GM12864 (cell line): ENCODE results near the gene NYNRIN.
"Not testable (repeated sequence)": the region's sequence is repeated elsewhere in the genome, so short reads cannot be mapped to it uniquely, and the experiment has no call there.

Experiments used
- DNase-seq: peaks from one replicate; pipeline ENCODE4 v3.0.0-alpha.2; 2011; ENCODE audit warnings: low read depth
- H3K4me3 ChIP-seq: 2 replicates; pipeline ENCODE4 v1.5.1; 2011; ENCODE audit warnings: mild to moderate bottlenecking, low read depth, low read length, control low read depth
- CTCF ChIP-seq: IDR thresholded peaks from 2 replicates; pipeline ENCODE4 v1.5.1; 2011; ENCODE audit warnings: low read depth, mild to moderate bottlenecking, moderate library complexity, low read length, control low read depth, inconsistent platforms; ENCODE audit errors: missing control alignments

NYNRIN gene

GRCh38 chr14:24385524-24385923 lies 13.3 kb upstream of the NYNRIN start:
- no peak for DNase-seq
- TF ChIP-seq CTCF, result no peak
- H3K4me3 ChIP-seq, result no peak overlapping the region

DNA sequence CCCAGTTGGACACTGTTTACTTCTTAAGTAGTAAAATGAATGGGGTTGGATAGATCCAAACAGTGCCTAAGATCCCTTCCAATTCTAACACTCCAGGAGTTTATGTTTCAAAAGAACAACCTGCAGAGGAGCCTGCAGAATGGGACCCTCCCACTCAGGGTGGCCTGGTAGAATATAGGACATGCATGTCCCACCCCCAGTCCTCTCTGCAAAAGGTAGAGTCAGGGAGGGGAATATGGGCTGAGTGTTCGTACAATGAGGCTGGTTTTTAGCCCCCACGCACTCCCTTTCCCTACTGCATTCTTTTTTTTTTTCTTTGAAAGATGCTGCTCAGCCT lies 11.8 kb upstream of the NYNRIN start:
- no peak for DNase-seq
- H3K4me3 ChIP-seq, result no peak overlapping the region
- no peak for TF ChIP-seq CTCF

DNA sequence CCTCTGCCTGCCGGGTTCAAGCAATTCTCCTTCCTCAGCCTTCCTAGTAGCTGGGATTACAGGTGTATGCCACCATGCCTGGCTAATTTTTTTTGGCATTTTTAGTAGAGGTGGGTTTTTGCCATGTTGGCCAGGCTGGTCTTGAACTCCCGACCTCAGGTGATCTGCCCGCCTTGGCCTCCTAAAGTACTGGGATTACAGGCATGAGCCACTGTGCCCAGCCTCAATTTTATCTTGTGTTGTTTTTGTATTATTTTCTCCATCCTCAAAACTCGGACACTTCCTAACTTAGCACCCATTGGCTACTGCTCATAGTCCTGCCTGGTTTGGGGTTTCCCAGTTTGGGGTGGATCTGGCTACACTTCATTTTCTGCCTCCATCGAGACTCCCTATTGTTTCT lies 11.2 kb upstream of the NYNRIN start:
- not testable (repeated sequence) for DNase-seq

DNA sequence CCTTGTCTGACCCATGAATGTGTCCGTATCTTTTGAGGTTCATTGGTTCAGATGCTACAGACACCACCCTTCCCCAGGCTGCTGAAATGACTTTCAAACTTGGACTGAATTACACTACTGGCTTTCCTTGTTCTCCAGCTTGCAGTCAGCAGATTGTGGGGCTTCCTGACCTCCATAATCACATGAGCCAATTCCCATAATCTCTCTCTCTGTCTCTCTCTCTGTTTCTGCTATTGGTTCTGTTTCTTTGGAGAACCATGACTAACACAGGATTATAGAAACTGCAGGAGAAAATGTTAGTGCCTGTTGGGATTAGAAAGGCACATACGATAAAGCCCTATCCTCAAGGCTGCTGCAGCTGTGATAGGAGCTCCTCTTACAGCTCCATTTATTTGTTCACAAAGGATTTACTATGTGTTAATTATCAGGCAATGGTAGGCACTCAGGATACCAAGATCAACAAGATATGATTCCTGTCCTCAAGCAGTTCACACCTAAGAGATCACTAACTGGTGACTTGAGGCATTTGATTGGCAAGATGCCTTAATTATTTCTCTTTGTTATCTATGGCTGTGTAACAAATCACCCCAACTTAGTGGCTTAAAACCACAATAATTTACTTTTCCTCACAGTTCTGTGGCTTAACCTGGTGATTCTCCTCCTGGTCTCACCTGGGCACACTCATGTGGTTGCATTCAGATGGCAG lies 10.2 kb upstream of the NYNRIN start:
- no peak overlapping the region for H3K4me3 ChIP-seq
- no peak for DNase-seq
- TF ChIP-seq CTCF, result no peak

More for the DNA sequence above, 11.2 kb upstream of the NYNRIN start:
- H3K4me3 ChIP-seq, result not testable (repeated sequence)

- no peak for TF ChIP-seq CTCF
- no peak for DNase-seq
- H3K4me3 ChIP-seq, result no peak overlapping the region
These were observed 9.5 kb upstream of the NYNRIN start for GRCh38 chr14:24389226-24389848.

DNA sequence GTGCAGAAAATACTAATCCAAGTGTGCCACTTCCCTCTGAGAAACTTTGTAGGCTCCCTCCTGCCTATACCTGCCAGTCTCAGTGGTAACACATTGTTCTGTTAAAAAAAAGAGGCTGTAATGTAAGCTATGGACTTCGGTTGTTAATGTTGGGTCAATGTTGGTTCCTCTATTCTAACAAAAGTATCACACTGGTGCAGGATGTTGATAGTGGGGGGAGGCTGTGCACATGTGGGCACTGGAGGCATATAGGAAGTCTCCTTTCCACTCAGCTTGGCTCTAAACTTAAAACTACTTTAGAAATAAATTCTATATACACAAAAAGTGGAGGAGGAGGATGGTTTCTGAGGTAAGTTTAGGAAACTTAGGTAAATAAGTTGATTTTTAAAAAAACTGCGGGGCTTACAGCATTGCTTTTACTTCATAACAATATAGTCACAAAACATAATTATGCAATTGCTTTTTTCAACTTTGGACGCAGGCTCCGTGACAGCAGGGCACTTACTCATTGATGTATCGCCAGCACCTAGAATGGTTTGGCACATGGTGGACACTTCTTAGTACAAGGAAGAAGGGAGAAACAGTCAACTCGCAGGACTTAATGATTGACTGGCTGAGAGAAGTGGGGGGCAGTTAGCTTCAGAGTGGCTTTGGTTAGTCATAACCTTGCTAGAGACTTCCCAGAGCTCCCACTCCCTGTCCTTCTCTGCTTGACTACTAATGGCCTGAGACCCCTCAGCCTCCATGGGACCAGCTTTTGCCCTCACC lies 7.9 kb upstream of the NYNRIN start:
- no peak for DNase-seq
- H3K4me3 ChIP-seq, result no peak overlapping the region
- no peak for TF ChIP-seq CTCF

- no peak for TF ChIP-seq CTCF
- DNase-seq, result no peak
- no peak overlapping the region for H3K4me3 ChIP-seq
These were observed 6.3 kb upstream of the NYNRIN start for GRCh38 chr14:24392325-24393091.
